GM18951 (cell line): ENCODE measurements around the gene CHEK1.
"Not testable (repeated sequence)": the region's sequence is repeated elsewhere in the genome, so short reads cannot be mapped to it uniquely, and the experiment has no call there.

ENCODE experiments used
- POLR2A ChIP-seq: IDR thresholded peaks from 4 replicates; pipeline ENCODE4 v1.6.1; 2011; ENCODE audit warnings: mild to moderate bottlenecking; ENCODE audit not compliant: insufficient read length, insufficient read depth; ENCODE audit errors: extremely low read depth
- in situ Hi-C: fragments of 300-500 bp; cut with MboI; formaldehyde crosslinking; loops from one replicate; pipeline ENCODE4 v1.12.0; 2022; ENCODE audit warnings: low sequenced_read_pairs, mixed read lengths, inconsistent platforms; ENCODE audit not compliant: unreplicated experiment

The CHEK1 gene

GRCh38 chr11:125692887-125693286 lies 67.9 kb downstream of the CHEK1 start:
- TF ChIP-seq POLR2A, result no peak
- in situ Hi-C loops, result no loop called here

- in situ Hi-C loops, result no loop called here
- no peak for TF ChIP-seq POLR2A
Measured at GRCh38 chr11:125694951-125695350, 70.0 kb downstream of the CHEK1 start.

- no peak for TF ChIP-seq POLR2A
Measured at GRCh38 chr11:125701018-125701610, 76.2 kb downstream of the CHEK1 start.

GRCh38 chr11:125701858-125702621 lies 77.1 kb downstream of the CHEK1 start:
- in situ Hi-C loops, result no loop called here
- no peak for TF ChIP-seq POLR2A

More at GRCh38 chr11:125701018-125701610, 76.2 kb downstream of the CHEK1 start:
- in situ Hi-C loops, result no loop called here

- in situ Hi-C loops, result not testable (repeated sequence)
Measured at GRCh38 chr11:125704686-125705085, 79.7 kb downstream of the CHEK1 start.

GRCh38 chr11:125720781-125721180 lies 95.8 kb downstream of the CHEK1 start:
- in situ Hi-C loops, result no loop called here
- no peak for TF ChIP-seq POLR2A

GRCh38 chr11:125724125-125724524 lies 99.2 kb downstream of the CHEK1 start:
- in situ Hi-C loops, result no loop called here
- no peak for TF ChIP-seq POLR2A
